ENCODE data around the gene DDX10. TPM values are rescaled to one million over a fixed set of nuclear protein-coding genes. Genes with fewer than 3 reads are reported as not detected.
"Not testable (repeated sequence)": the region's sequence is repeated elsewhere in the genome, so short reads cannot be mapped to it uniquely, and the experiment has no call there.

The DDX10 gene
- polyA plus RNA-seq, 1 donor from 2014 or later = 15.9 TPM

- no peak for TF ChIP-seq RAD21 (conservative IDR thresholded peaks at IDR 0.05)
- no peak for TF ChIP-seq REST (IDR thresholded peaks at IDR 0.05; ENCODE audit: borderline replicate concordance)
- no peak for TF ChIP-seq SMC3 (conservative IDR thresholded peaks at IDR 0.05; ENCODE audit: poor library complexity)
- TF ChIP-seq POLR2AphosphoS5 (IDR thresholded peaks at IDR 0.05) = no peak
- Histone ChIP-seq H3K9me2 (ENCODE audit: insufficient read depth, low read length) (no peaks in the 10 kb centered on the region), H3K79me2 (replicated peaks; ENCODE audit: insufficient read depth, low read length) (no peaks in the 10 kb centered on the region), H3K36me3 (ENCODE audit: insufficient read depth, low read length) (no peaks in the 10 kb centered on the region), H3K4me3 (ENCODE audit: low read length) (no peak overlapping the region), H2AFZ (ENCODE audit: low read depth, low read length) (no peak overlapping the region), H3K9ac (ENCODE audit: low read length) (no peak overlapping the region), H3K9me3 (ENCODE audit: low read length) (no peaks in the 10 kb centered on the region), H3F3A (ENCODE audit: insufficient read depth, low read length, poor library complexity, severe bottlenecking) (no peaks in the 10 kb centered on the region), H3K27me3 (ENCODE audit: insufficient read depth, low read depth, low read length) (no peaks in the 10 kb centered on the region), H3K4me2 (ENCODE audit: low read length) (no peak overlapping the region), H4K20me1 (ENCODE audit: insufficient read depth) (no peaks in the 10 kb centered on the region), H3K27ac (ENCODE audit: low read length) (no peak overlapping the region)
Observed at GRCh38 chr11:108639146-108639545, 25.7 kb upstream of the DDX10 start.

GRCh38 chr11:108641752-108642151 lies 23.1 kb upstream of the DDX10 start:
- not testable (repeated sequence) for H3K9me2 ChIP-seq (ENCODE audit: insufficient read depth, low read length); H2AFZ ChIP-seq (ENCODE audit: low read depth, low read length); H4K20me1 ChIP-seq (ENCODE audit: insufficient read depth); H3K27ac ChIP-seq (ENCODE audit: low read length); H3K4me3 ChIP-seq (ENCODE audit: low read length); H3K36me3 ChIP-seq (ENCODE audit: insufficient read depth, low read length); H3K4me2 ChIP-seq (ENCODE audit: low read length); H3K9me3 ChIP-seq (ENCODE audit: low read length); H3K27me3 ChIP-seq (ENCODE audit: insufficient read depth, low read depth, low read length); H3F3A ChIP-seq (ENCODE audit: insufficient read depth, low read length, poor library complexity, severe bottlenecking); H3K9ac ChIP-seq (ENCODE audit: low read length); H3K79me2 ChIP-seq (replicated peaks; ENCODE audit: insufficient read depth, low read length)

- Histone ChIP-seq H3K36me3 (ENCODE audit: insufficient read depth, low read length) (no peaks in the 10 kb centered on the region), H3K79me2 (replicated peaks; ENCODE audit: insufficient read depth, low read length) (no peaks in the 10 kb centered on the region), H3K9me2 (ENCODE audit: insufficient read depth, low read length) (no peaks in the 10 kb centered on the region), H2AFZ (ENCODE audit: low read depth, low read length) (no peak overlapping the region), H3K9ac (ENCODE audit: low read length) (no peak overlapping the region), H3K9me3 (ENCODE audit: low read length) (no peaks in the 10 kb centered on the region), H3K4me2 (ENCODE audit: low read length) (no peak overlapping the region), H3K27me3 (ENCODE audit: insufficient read depth, low read depth, low read length) (no peaks in the 10 kb centered on the region), H3K4me3 (ENCODE audit: low read length) (no peak overlapping the region), H3F3A (ENCODE audit: insufficient read depth, low read length, poor library complexity, severe bottlenecking) (no peaks in the 10 kb centered on the region), H3K27ac (ENCODE audit: low read length) (no peak overlapping the region), H4K20me1 (ENCODE audit: insufficient read depth) (no peaks in the 10 kb centered on the region)
- no peak for TF ChIP-seq TAF1 (IDR thresholded peaks at IDR 0.05; ENCODE audit: low read depth)
- no peak for TF ChIP-seq POLR2AphosphoS5 (IDR thresholded peaks at IDR 0.05)
- no peak for TF ChIP-seq REST (IDR thresholded peaks at IDR 0.05; ENCODE audit: borderline replicate concordance)
- no peak for TF ChIP-seq SMC3 (conservative IDR thresholded peaks at IDR 0.05; ENCODE audit: poor library complexity)
- no peak for TF ChIP-seq EP300 (conservative IDR thresholded peaks at IDR 0.05; ENCODE audit: poor library complexity, severe bottlenecking)
- TF ChIP-seq CTCF (IDR thresholded peaks at IDR 0.05; ENCODE audit: poor library complexity, severe bottlenecking) = no peak
- TF ChIP-seq RAD21 (conservative IDR thresholded peaks at IDR 0.05) = no peak
- no peak for TF ChIP-seq MXI1 (conservative IDR thresholded peaks at IDR 0.05; ENCODE audit: poor library complexity, severe bottlenecking)
- no peak for TF ChIP-seq EZH2 (IDR thresholded peaks at IDR 0.05; ENCODE audit: borderline replicate concordance, insufficient read depth, low read length, poor library complexity, severe bottlenecking)
Observed at GRCh38 chr11:108643974-108644373, 20.9 kb upstream of the DDX10 start.
